GM12875 (cell line): Measurements from ENCODE around the gene STK32B.

Source experiments
- H3K4me3 ChIP-seq: one replicate; pipeline ENCODE4 v1.5.1; 2011; ENCODE audit warnings: low read depth, low read length, control low read depth
- TF ChIP-seq, protein P1 (sequence below): IDR thresholded peaks from 2 replicates; pipeline ENCODE4 v1.5.1; 2011; ENCODE audit warnings: low read depth, mild to moderate bottlenecking, control low read depth, inconsistent platforms, low read length, moderate library complexity, borderline replicate concordance; ENCODE audit not compliant: insufficient read depth

Gene STK32B

DNA sequence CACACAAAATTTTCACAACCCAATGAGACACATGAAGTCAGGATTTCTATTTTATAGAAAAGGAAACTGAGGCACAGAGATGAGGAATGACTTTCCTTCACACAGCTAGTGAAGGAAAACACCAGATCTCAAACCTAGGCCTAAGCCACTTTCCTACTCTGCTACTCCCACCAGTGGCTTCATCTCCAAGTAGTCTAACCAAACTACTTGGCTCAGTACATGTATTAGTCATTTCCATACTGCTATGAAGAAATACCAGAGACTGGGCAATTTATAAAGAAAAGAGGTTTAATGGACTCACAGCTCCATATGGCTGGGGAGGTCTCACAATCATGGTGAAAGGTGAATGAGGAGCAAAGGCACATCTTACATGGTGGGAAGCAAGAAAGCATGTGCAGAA lies 460.5 kb downstream of the STK32B start:
- no peak overlapping the region for H3K4me3 ChIP-seq
- TF ChIP-seq, protein P1, sequence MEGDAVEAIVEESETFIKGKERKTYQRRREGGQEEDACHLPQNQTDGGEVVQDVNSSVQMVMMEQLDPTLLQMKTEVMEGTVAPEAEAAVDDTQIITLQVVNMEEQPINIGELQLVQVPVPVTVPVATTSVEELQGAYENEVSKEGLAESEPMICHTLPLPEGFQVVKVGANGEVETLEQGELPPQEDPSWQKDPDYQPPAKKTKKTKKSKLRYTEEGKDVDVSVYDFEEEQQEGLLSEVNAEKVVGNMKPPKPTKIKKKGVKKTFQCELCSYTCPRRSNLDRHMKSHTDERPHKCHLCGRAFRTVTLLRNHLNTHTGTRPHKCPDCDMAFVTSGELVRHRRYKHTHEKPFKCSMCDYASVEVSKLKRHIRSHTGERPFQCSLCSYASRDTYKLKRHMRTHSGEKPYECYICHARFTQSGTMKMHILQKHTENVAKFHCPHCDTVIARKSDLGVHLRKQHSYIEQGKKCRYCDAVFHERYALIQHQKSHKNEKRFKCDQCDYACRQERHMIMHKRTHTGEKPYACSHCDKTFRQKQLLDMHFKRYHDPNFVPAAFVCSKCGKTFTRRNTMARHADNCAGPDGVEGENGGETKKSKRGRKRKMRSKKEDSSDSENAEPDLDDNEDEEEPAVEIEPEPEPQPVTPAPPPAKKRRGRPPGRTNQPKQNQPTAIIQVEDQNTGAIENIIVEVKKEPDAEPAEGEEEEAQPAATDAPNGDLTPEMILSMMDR, result no peak

DNA sequence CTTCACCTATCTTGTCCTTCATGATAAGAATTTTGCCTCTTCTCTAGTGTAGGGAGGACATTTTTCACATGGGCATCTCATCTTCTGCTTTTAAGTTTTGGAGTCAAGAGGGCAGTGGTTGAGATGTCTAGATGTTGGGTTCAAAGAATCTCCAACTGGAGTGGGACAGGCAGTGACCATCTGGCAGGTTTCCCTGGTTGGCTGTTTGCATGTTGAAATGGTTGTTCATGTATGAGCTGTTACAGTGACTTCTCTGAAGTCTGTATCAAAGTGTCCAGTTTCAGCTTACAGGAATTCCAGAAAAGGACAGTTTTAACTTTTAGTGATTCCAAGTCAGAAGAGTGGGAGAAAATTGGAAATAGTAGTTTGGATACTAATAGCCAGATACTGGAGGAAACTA lies 464.4 kb downstream of the STK32B start:
- TF ChIP-seq, protein P1, result no peak
- H3K4me3 ChIP-seq, result no peak overlapping the region

DNA sequence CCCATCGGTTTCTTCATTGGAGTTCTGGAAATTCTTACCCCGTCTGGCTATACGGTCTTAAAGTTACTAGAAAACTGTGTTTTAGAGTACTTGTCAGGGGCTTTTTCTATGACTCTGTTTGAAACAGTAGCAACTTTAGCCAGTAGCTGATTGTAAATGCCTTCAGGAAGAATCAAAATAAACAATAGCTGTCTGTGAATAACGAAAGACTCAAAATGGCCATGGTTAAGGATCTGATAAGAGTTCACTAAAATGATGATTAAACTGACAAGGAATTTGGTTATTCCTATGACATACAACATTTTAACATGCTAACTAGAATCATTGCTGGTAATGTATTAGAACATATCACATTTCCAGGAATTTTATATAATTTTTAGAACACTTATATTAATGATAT lies 466.1 kb downstream of the STK32B start:
- TF ChIP-seq, protein P1, result no peak
- no peak overlapping the region for H3K4me3 ChIP-seq

DNA sequence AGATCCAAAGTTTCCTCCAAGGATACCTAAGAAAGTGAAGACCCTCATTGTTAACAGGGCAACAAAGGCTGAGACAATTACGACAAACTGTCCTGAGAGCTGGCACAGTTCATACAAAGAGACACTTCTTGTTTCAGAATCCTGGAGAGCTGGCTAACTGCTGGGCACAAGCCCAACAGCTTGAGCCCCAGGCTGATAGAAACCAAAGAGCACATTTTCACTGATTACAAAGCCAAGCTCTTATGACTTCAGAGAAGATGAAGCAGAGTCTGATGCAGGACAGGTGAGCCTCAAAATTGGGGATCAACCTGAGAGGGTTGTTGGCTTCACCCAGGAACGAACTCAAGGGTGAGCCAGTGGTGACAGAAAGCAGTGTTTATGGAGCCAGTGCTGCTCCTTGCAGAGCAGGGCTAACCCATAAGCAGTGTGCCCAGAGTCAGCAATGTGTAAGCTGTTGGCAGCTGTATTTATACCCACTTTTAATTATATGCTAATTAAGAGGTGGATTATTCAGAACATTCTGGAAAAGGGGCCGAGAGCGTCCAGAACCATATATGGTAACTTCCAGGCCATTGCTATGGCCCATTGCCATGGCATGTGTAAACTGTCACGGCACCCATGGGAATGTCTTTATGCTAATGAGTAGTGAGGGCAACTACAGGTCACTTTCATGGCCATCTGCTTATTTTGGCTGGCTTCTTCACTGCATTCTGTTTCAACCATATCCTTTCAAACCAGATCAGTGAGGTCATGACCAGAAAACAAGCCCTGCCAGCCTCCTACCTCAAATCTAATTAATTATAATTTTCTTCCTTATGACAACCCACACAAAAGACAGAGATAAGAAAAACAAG lies 473.4 kb downstream of the STK32B start:
- TF ChIP-seq, protein P1, result no peak
- no peak overlapping the region for H3K4me3 ChIP-seq

DNA sequence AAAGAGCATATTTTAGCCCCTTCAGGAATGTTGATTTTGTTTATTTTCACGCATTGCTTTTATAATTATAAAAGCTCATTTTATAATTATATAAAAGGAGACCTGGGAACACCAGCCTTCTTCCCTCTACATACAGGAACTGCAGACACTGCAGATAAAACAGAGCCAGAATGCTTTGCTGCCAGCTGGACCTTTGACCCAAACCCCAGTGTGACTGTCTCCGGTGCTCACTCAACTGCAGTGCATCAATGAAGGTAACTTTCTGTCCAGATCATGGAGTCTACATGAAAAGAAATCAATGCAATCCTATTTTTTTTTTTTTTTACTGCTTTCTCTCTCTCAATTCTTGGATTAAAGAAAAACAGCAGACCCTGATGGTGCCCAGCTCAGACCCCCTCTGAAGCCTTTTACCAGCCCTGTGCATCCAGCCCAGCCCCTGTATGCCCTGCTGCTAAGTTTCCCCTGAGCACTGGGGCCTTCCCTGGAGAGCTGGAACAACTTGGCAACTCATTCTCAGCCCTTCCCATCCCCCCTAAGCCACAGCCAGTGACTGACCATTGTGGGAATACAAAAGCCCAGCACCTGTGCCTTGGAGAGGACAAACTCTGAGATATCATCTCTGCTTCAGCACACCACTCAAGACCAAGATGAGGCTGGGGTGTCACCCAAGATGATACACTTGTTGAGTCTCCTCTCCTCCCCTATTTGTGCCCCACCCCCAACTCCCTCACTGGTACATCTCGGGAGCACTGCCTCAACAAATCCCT lies 475.0 kb downstream of the STK32B start:
- TF ChIP-seq, protein P1, result no peak
- H3K4me3 ChIP-seq, result no peak overlapping the region

DNA sequence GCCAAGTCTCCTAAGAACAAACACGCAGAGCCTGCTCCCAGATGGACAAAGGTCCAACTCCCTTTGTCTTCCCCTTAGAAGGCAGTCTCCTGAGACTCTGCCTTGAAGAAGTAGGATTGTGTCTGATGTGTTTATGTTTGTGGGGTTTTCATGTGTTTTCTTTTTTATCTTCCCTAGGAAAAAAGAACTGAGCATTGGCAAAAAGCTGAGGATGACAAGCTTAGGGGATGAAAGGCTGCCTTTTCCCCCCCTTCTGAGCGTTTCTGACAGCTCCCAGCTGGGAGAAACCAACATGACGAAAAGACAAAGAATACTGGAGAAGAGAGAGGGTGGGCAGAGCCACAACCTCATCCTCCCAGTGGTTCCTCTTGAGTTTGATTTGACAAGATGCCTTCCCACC lies 475.9 kb downstream of the STK32B start:
- H3K4me3 ChIP-seq, result no peak overlapping the region
- TF ChIP-seq, protein P1, result no peak
